ENCODE data around the gene TAF5L.

GRCh38 chr1:229629261-229629660 is 3.3 kb upstream of the TAF5L start:
- TF ChIP-seq CTCF (IDR thresholded peaks at IDR 0.05; ENCODE audit: low read length) (no peak), EZH2 (IDR thresholded peaks at IDR 0.05; ENCODE audit: borderline replicate concordance, low read length) (no peak)
